ENCODE results near the gene TMPRSS2.

TMPRSS2 gene

GRCh38 chr21:41500363-41500762, 7.6 kb downstream of the TMPRSS2 start:
- H3K27me3 Mint-ChIP-seq = peaks cover 25% of the 10 kb centered on the region

GRCh38 chr21:41499920-41500319, 8.0 kb downstream of the TMPRSS2 start:
- ATAC-seq = no peak
- no peak for DNase-seq

More at GRCh38 chr21:41500363-41500762, 7.6 kb downstream of the TMPRSS2 start:
- H3K9me3 Mint-ChIP-seq = no peaks in the 10 kb centered on the region
- peaks cover 8% of the 10 kb centered on the region for H3K4me1 Mint-ChIP-seq
- no peak overlapping the region for H3K4me3 Mint-ChIP-seq
- DNase-seq (no peak), ATAC-seq (no peak)
- no peak overlapping the region for H3K27ac Mint-ChIP-seq

GRCh38 chr21:41497788-41498187, 10.2 kb downstream of the TMPRSS2 start:
- H3K27ac Mint-ChIP-seq = no peak overlapping the region
- no peak overlapping the region for H3K4me3 Mint-ChIP-seq
- DNase-seq (no peak), ATAC-seq (no peak)
- peaks cover 15% of the 10 kb centered on the region for H3K27me3 Mint-ChIP-seq
- no peaks in the 10 kb centered on the region for H3K4me1 Mint-ChIP-seq
- H3K9me3 Mint-ChIP-seq = no peaks in the 10 kb centered on the region

More at GRCh38 chr21:41499920-41500319, 8.0 kb downstream of the TMPRSS2 start:
- Mint-ChIP-seq H3K9me3 (no peaks in the 10 kb centered on the region), H3K27me3 (peaks cover 21% of the 10 kb centered on the region), H3K4me1 (peaks cover 8% of the 10 kb centered on the region), H3K27ac (no peak overlapping the region), H3K4me3 (no peak overlapping the region)

GRCh38 chr21:41497008-41497407, 10.9 kb downstream of the TMPRSS2 start:
- peak overlapping the region in 1 of 2 donors; percentile 68 for H3K27ac Mint-ChIP-seq
- H3K4me3 Mint-ChIP-seq = no peak overlapping the region
- no peak for ATAC-seq
- no peaks in the 10 kb centered on the region for H3K4me1 Mint-ChIP-seq
- H3K9me3 Mint-ChIP-seq = no peaks in the 10 kb centered on the region
- no peak for DNase-seq
- H3K27me3 Mint-ChIP-seq = peaks cover 8% of the 10 kb centered on the region

- no peaks in the 10 kb centered on the region for H3K4me1 Mint-ChIP-seq
- DNase-seq = no peak
- peaks cover 7% of the 10 kb centered on the region for H3K27me3 Mint-ChIP-seq
- peak overlapping the region in 1 of 2 donors; percentile 48 for H3K27ac Mint-ChIP-seq
- H3K9me3 Mint-ChIP-seq = no peaks in the 10 kb centered on the region
- H3K4me3 Mint-ChIP-seq = no peak overlapping the region
- no peak for ATAC-seq
Observed at GRCh38 chr21:41494242-41494641, 13.7 kb downstream of the TMPRSS2 start.

- Mint-ChIP-seq H3K27ac (no peak overlapping the region), H3K4me3 (no peak overlapping the region), H3K27me3 (peaks cover 7% of the 10 kb centered on the region), H3K4me1 (peaks cover 5% of the 10 kb centered on the region), H3K9me3 (no peaks in the 10 kb centered on the region)
- ATAC-seq (no peak), DNase-seq (no peak)
Observed at GRCh38 chr21:41491412-41491811, 16.5 kb downstream of the TMPRSS2 start.

- Mint-ChIP-seq H3K27me3 (peaks cover 7% of the 10 kb centered on the region), H3K27ac (peak overlapping the region in 1 of 2 donors; percentile 55), H3K9me3 (no peaks in the 10 kb centered on the region), H3K4me3 (no peak overlapping the region), H3K4me1 (peaks cover 5% of the 10 kb centered on the region)
- DNase-seq (no peak), ATAC-seq (no peak)
Observed at GRCh38 chr21:41490330-41490729, 17.6 kb downstream of the TMPRSS2 start.

GRCh38 chr21:41489329-41489728, 18.6 kb downstream of the TMPRSS2 start:
- H3K4me1 Mint-ChIP-seq = peaks cover 5% of the 10 kb centered on the region
- no peak overlapping the region for H3K4me3 Mint-ChIP-seq
- DNase-seq (no peak), ATAC-seq (no peak)
- H3K27ac Mint-ChIP-seq = no peak overlapping the region
- H3K9me3 Mint-ChIP-seq = no peaks in the 10 kb centered on the region
- peaks cover 7% of the 10 kb centered on the region for H3K27me3 Mint-ChIP-seq

- ATAC-seq (no peak), DNase-seq (no peak)
- no peaks in the 10 kb centered on the region for H3K9me3 Mint-ChIP-seq
- peak overlapping the region in 1 of 2 donors; percentile 46 for H3K27ac Mint-ChIP-seq
- no peak overlapping the region for H3K4me3 Mint-ChIP-seq
- no peaks in the 10 kb centered on the region for H3K27me3 Mint-ChIP-seq
- peaks cover 5% of the 10 kb centered on the region for H3K4me1 Mint-ChIP-seq
Observed at GRCh38 chr21:41488080-41488479, 19.9 kb downstream of the TMPRSS2 start.

GRCh38 chr21:41487082-41487481, 20.9 kb downstream of the TMPRSS2 start:
- Mint-ChIP-seq H3K4me1 (peaks cover 5% of the 10 kb centered on the region), H3K27me3 (no peaks in the 10 kb centered on the region), H3K27ac (no peak overlapping the region), H3K4me3 (no peak overlapping the region), H3K9me3 (no peaks in the 10 kb centered on the region)
- no peak for DNase-seq
- no peak for ATAC-seq

GRCh38 chr21:41483973-41484372, 24.0 kb downstream of the TMPRSS2 start:
- DNase-seq (no peak), ATAC-seq (no peak)
- H3K27me3 Mint-ChIP-seq = no peaks in the 10 kb centered on the region
- H3K4me3 Mint-ChIP-seq = no peak overlapping the region
- no peaks in the 10 kb centered on the region for H3K9me3 Mint-ChIP-seq
- H3K27ac Mint-ChIP-seq = no peak overlapping the region
- peaks cover 5% of the 10 kb centered on the region for H3K4me1 Mint-ChIP-seq

- H3K9me3 Mint-ChIP-seq = no peaks in the 10 kb centered on the region
- DNase-seq (no peak), ATAC-seq (no peak)
- peaks cover 5% of the 10 kb centered on the region for H3K4me1 Mint-ChIP-seq
- H3K27me3 Mint-ChIP-seq = peaks cover 5% of the 10 kb centered on the region
- no peak overlapping the region for H3K27ac Mint-ChIP-seq
- no peak overlapping the region for H3K4me3 Mint-ChIP-seq
Observed at GRCh38 chr21:41483415-41483814, 24.5 kb downstream of the TMPRSS2 start.

GRCh38 chr21:41482980-41483379, 25.0 kb downstream of the TMPRSS2 start:
- H3K27ac Mint-ChIP-seq = no peak overlapping the region
- peaks cover 2% of the 10 kb centered on the region for H3K4me1 Mint-ChIP-seq
- no peak overlapping the region for H3K4me3 Mint-ChIP-seq
- H3K9me3 Mint-ChIP-seq = no peaks in the 10 kb centered on the region
- peaks cover 10% of the 10 kb centered on the region for H3K27me3 Mint-ChIP-seq
- DNase-seq (no peak), ATAC-seq (no peak)

- Mint-ChIP-seq H3K9me3 (no peaks in the 10 kb centered on the region), H3K4me3 (no peak overlapping the region), H3K27me3 (peaks cover 17% of the 10 kb centered on the region), H3K27ac (peak overlapping the region in 1 of 2 donors; percentile 72), H3K4me1 (peaks cover 6% of the 10 kb centered on the region)
- ATAC-seq (no peak), DNase-seq (no peak)
Observed at GRCh38 chr21:41482301-41482700, 25.7 kb downstream of the TMPRSS2 start.

- no peak for ATAC-seq
- Mint-ChIP-seq H3K4me3 (no peak overlapping the region), H3K27me3 (peaks cover 20% of the 10 kb centered on the region), H3K4me1 (peaks cover 8% of the 10 kb centered on the region), H3K27ac (no peak overlapping the region), H3K9me3 (no peaks in the 10 kb centered on the region)
- no peak for DNase-seq
Observed at GRCh38 chr21:41481191-41481590, 26.8 kb downstream of the TMPRSS2 start.

GRCh38 chr21:41480086-41480690, 27.8 kb downstream of the TMPRSS2 start:
- H3K27ac Mint-ChIP-seq = peak overlapping the region; percentile 44 to 46
- H3K27me3 Mint-ChIP-seq = peaks cover 20% of the 10 kb centered on the region
- no peak overlapping the region for H3K4me3 Mint-ChIP-seq
- no peaks in the 10 kb centered on the region for H3K9me3 Mint-ChIP-seq
- H3K4me1 Mint-ChIP-seq = peaks cover 8% of the 10 kb centered on the region
- DNase-seq (no peak), ATAC-seq (no peak)

GRCh38 chr21:41479686-41480085, 28.3 kb downstream of the TMPRSS2 start:
- Mint-ChIP-seq H3K27ac (no peak overlapping the region), H3K9me3 (no peaks in the 10 kb centered on the region), H3K27me3 (peaks cover 20% of the 10 kb centered on the region), H3K4me3 (no peak overlapping the region), H3K4me1 (peaks cover 8% of the 10 kb centered on the region)
- ATAC-seq (no peak), DNase-seq (no peak)
